Lower lobe of right lung (tissue), 2 donors: ENCODE results near the gene ANKRD23. TPM values are rescaled to one million over a fixed set of nuclear protein-coding genes. Genes with fewer than 3 reads are reported as not detected.
A peak's percentile ranks its signal among the peaks of the same experiment; 100 is the strongest.

Source experiments
- ATAC-seq, 2 donors: fragments of 200-7000 bp; cut with Tn5 transposase; one replicate each; pipeline ENCODE4 v1.9.1; 2020 to 2022; ENCODE audit warnings: mild to moderate bottlenecking in 2 of 2, moderate library complexity in 2 of 2
- DNase-seq: peaks from one replicate; pipeline ENCODE4 v3.0.0-alpha.2; 2020
- H3K27ac ChIP-seq: fragments of 200-600 bp; one replicate; pipeline ENCODE4 v1.8.0; 2022
- H3K27me3 ChIP-seq: fragments of 200-600 bp; one replicate; pipeline ENCODE4 v1.8.0; 2022; ENCODE audit warnings: low read depth
- H3K36me3 ChIP-seq: fragments of 200-600 bp; one replicate; pipeline ENCODE4 v1.8.0; 2022; ENCODE audit warnings: mild to moderate bottlenecking
- H3K4me1 ChIP-seq: fragments of 200-600 bp; one replicate; pipeline ENCODE4 v1.8.0; 2022
- H3K4me3 ChIP-seq: fragments of 200-600 bp; one replicate; pipeline ENCODE4 v1.8.0; 2022; ENCODE audit warnings: mild to moderate bottlenecking
- H3K9me3 ChIP-seq: fragments of 200-600 bp; one replicate; pipeline ENCODE4 v1.8.0; 2022
- CTCF ChIP-seq: fragments of 200-600 bp; IDR thresholded peaks from one replicate; pipeline ENCODE4 v1.8.0; 2022; ENCODE audit warnings: antibody characterized with exemption, mild to moderate bottlenecking
- intact Hi-C: fragments of 100-400 bp; cut with DNase I; formaldehyde crosslinking; loops from one replicate; pipeline ENCODE4 v1.11.0; 2022
- total RNA-seq: library from RNA; stranded (reverse); fragmentation: NEBNext Ultra II Directional; extraction: Animal tissue kit (Norgen Biotek cat#: 25700); gene quantifications from one replicate; pipeline ENCODE4 v1.2.1, GENCODE V29; 2021
- donor health status: DM: no; HTN: yes; CAD: no; lungs with severe emphysema.

ANKRD23 gene
- total RNA-seq, 1 donor from 2014 or later, result 3.5 TPM

- no peak for TF ChIP-seq CTCF
Observed at GRCh38 chr2:96876269-96877041, 32.6 kb upstream of the ANKRD23 start.

DNA sequence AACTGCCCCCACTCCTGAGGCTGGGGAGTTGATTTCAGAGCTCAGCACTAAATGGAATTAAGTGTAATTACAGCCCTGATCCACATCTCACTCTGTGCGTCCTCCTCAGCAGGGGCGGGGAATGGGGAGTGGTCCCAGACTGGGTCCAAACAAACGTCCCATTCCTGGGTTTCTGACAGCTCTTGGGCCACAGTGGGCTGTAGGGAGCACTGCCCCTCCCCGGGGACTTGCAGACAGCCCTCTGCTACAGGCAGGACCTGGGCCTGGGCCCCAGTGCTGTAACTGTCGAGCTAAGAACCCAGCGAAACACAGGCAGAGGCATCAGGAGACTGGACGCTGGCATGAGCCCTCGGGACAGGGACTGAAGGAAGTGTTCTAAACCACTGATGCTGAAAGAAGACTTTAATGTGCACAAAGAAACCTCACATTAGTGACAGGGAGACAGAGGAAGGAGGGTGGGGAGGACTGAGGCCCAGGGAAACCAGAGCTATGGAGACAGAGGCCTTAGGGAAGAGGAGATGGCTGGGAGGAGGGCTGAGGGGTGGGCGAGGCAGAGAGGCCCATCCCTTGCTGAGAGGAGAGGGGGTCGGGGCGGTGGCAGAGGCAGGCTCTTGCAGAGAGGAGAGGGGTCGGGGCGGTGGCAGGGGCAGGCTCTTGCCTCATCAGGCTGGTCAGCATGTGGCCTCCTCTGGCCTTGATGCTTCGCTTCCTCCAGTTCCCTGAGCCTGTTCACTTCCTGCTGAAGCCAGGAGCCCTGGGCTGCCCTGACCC, 31.9 kb upstream of the ANKRD23 start:
- ATAC-seq, result no peak
- TF ChIP-seq CTCF, result no peak
- intact Hi-C loops, result no loop called here

More at GRCh38 chr2:96876269-96877041, 32.6 kb upstream of the ANKRD23 start:
- no peak for ATAC-seq
- no peaks in the 10 kb centered on the region for H3K27me3 ChIP-seq
- intact Hi-C loops, result no loop called here
- no peak overlapping the region for H3K4me3 ChIP-seq
- H3K9me3 ChIP-seq, result no peaks in the 10 kb centered on the region
- H3K27ac ChIP-seq, result no peak overlapping the region
- no peaks in the 10 kb centered on the region for H3K36me3 ChIP-seq
- DNase-seq, result no peak
- H3K4me1 ChIP-seq, result peaks cover 28% of the 10 kb centered on the region

DNA sequence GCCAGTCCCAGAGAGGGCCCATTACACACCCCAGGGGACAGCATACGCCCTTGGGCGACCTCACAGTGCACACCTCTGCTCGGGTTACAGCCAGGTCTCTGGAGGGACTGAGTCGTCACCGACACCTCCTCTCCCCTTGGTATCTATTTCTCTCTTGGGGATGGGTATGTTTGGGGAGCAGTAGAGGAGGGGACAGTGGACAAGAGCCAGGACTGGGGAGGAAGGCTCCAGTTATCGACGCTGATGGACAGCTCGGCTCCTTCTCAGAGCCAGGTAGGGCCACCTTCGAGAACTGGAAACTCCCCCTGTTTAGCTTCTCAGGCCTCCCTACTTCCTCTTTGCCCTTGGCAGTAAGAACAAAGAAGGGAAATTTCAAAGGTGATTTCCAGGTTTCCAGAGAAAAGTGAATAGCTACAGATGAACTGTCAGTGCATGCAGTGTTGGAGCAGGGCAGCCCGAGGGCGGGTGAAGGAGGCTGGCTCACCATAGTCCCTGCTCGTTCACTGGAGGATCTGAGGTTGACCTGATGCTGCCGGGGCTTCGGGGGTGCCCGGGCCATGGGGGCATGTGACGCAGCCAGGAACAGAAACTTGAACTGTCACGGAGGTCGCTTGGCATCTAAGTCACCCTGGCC, 30.5 kb upstream of the ANKRD23 start:
- TF ChIP-seq CTCF, result no peak
- no peak for DNase-seq
- H3K4me3 ChIP-seq, result no peak overlapping the region
- ATAC-seq, result no peak
- no peaks in the 10 kb centered on the region for H3K9me3 ChIP-seq
- H3K4me1 ChIP-seq, result peaks cover 39% of the 10 kb centered on the region
- H3K27me3 ChIP-seq, result no peaks in the 10 kb centered on the region
- intact Hi-C loops, result no loop called here
- no peak overlapping the region for H3K27ac ChIP-seq
- H3K36me3 ChIP-seq, result no peaks in the 10 kb centered on the region

More for the DNA sequence above, 31.9 kb upstream of the ANKRD23 start:
- H3K27ac ChIP-seq, result no peak overlapping the region
- DNase-seq, result no peak
- H3K27me3 ChIP-seq, result no peaks in the 10 kb centered on the region
- peaks cover 34% of the 10 kb centered on the region for H3K4me1 ChIP-seq
- H3K9me3 ChIP-seq, result no peaks in the 10 kb centered on the region
- no peaks in the 10 kb centered on the region for H3K36me3 ChIP-seq
- H3K4me3 ChIP-seq, result no peak overlapping the region

- H3K4me3 ChIP-seq, result no peak overlapping the region
- no peaks in the 10 kb centered on the region for H3K9me3 ChIP-seq
- H3K36me3 ChIP-seq, result no peaks in the 10 kb centered on the region
- TF ChIP-seq CTCF, result no peak
- peak overlapping the region; percentile 67 for H3K27ac ChIP-seq
- intact Hi-C loops, result no loop called here
- ATAC-seq (no peak), DNase-seq (no peak)
- H3K4me1 ChIP-seq, result peaks cover 39% of the 10 kb centered on the region
- H3K27me3 ChIP-seq, result no peaks in the 10 kb centered on the region
Observed at GRCh38 chr2:96873651-96874096, 29.9 kb upstream of the ANKRD23 start.

GRCh38 chr2:96872591-96873349, 28.9 kb upstream of the ANKRD23 start:
- Histone ChIP-seq H3K36me3 (no peaks in the 10 kb centered on the region), H3K9me3 (no peaks in the 10 kb centered on the region), H3K4me3 (no peak overlapping the region), H3K27me3 (no peaks in the 10 kb centered on the region), H3K4me1 (peaks cover 44% of the 10 kb centered on the region), H3K27ac (no peak overlapping the region)
- DNase-seq (no peak), ATAC-seq (no peak)
- no peak for TF ChIP-seq CTCF
- intact Hi-C loops, result no loop called here
